Activated CD8-positive, alpha-beta T cell treated with anti-CD3 and anti-CD28 coated beads for 36 hours (primary cell): ENCODE measurements around the gene CALHM1. TPM values are rescaled to one million over a fixed set of nuclear protein-coding genes. Genes with fewer than 3 reads are reported as not detected.
"Not testable (repeated sequence)": the region's sequence is repeated elsewhere in the genome, so short reads cannot be mapped to it uniquely, and the experiment has no call there.

Experiments used
- ATAC-seq: fragments of 200-7000 bp; cut with Tn5 transposase; one replicate; pipeline ENCODE4 v1.10.0; 2021; ENCODE audit warnings: mild to moderate bottlenecking, moderate library complexity
- CTCF ChIA-PET: fragments of 350-600 bp; sonication (Branson Sonifier 250); formaldehyde crosslinking; loops from one replicate; lab custom pipeline; 2021; ENCODE audit warnings: antibody characterized with exemption; lab: Charles Lee
- POLR2A ChIA-PET: fragments of 350-600 bp; sonication (Branson Sonifier 250); formaldehyde crosslinking; loops from one replicate; lab custom pipeline; 2021; ENCODE audit warnings: antibody characterized with exemption; lab: Charles Lee
- DNase-seq: peaks from one replicate; pipeline ENCODE4 v3.0.0-alpha.2; 2020
- H3K27ac Mint-ChIP-seq: one replicate; pipeline ENCODE4 v1.8.0; 2021; ENCODE audit warnings: mild to moderate bottlenecking, mixed read lengths
- H3K27me3 Mint-ChIP-seq: one replicate; pipeline ENCODE4 v1.8.0; 2021; ENCODE audit warnings: mixed read lengths
- H3K36me3 Mint-ChIP-seq: one replicate; pipeline ENCODE4 v1.8.0; 2021; ENCODE audit warnings: low read depth, mixed read lengths
- H3K4me1 Mint-ChIP-seq: one replicate; pipeline ENCODE4 v1.8.0; 2021; ENCODE audit warnings: low read depth, mixed read lengths
- H3K4me3 Mint-ChIP-seq: one replicate; pipeline ENCODE4 v1.8.0; 2021; ENCODE audit warnings: mild to moderate bottlenecking, moderate library complexity, mixed read lengths
- H3K9me3 Mint-ChIP-seq: one replicate; pipeline ENCODE4 v1.8.0; 2021; ENCODE audit warnings: mixed read lengths
- CTCF ChIP-seq: fragments of 200-600 bp; IDR thresholded peaks from one replicate; pipeline ENCODE4 v1.8.0; 2022; ENCODE audit warnings: antibody characterized with exemption, mild to moderate bottlenecking
- intact Hi-C: fragments of 100-400 bp; cut with micrococcal nuclease; formaldehyde crosslinking; loops from one replicate; pipeline ENCODE4 v1.10.0; 2022
- total RNA-seq, 2 experiments: library from RNA; stranded (reverse); gene quantifications; one replicate each; pipeline ENCODE4 v1.2.3, GENCODE V29; 2021

CALHM1 gene
- total RNA-seq, 2 experiments from 2014 or later: not detected

GRCh38 chr10:103487410-103487708, 28.7 kb upstream of the CALHM1 start:
- DNase-seq (no peak), ATAC-seq (no peak)
- H3K4me1 Mint-ChIP-seq: peaks cover 18% of the 10 kb centered on the region
- H3K27me3 Mint-ChIP-seq: peaks cover 6% of the 10 kb centered on the region
- ChIA-PET CTCF (interaction anchor here (4.9 kb wide), 1 partner anchor 13 kb away, joined by 42 read pairs; no protein-coding TSS in a partner anchor), POLR2A (no interaction called here)
- TF ChIP-seq CTCF: no peak
- no peaks in the 10 kb centered on the region for H3K36me3 Mint-ChIP-seq
- no peak overlapping the region for H3K4me3 Mint-ChIP-seq
- no peaks in the 10 kb centered on the region for H3K9me3 Mint-ChIP-seq
- intact Hi-C loops: loop anchor here (5.0 kb wide), 1 partner anchor 35 kb away; the partner anchor contains the start of gene CALHM2
- H3K27ac Mint-ChIP-seq: no peak overlapping the region

GRCh38 chr10:103486635-103487409, 28.1 kb upstream of the CALHM1 start:
- peaks cover 21% of the 10 kb centered on the region for H3K4me1 Mint-ChIP-seq
- H3K27ac Mint-ChIP-seq, POLR2A ChIA-PET, H3K9me3 Mint-ChIP-seq, H3K4me3 Mint-ChIP-seq, H3K27me3 Mint-ChIP-seq, H3K36me3 Mint-ChIP-seq, ATAC-seq, DNase-seq: not testable (repeated sequence)
- intact Hi-C loops: loop anchor here (5.0 kb wide), 1 partner anchor 35 kb away; the partner anchor contains the start of gene CALHM2
- CTCF ChIA-PET: interaction anchor here (0.8 to 4.9 kb wide), 16 partner anchors 8 to 109 kb away, joined by 3 to 72 read pairs (median 4); partner anchors contain the start of genes CALHM2 and NEURL1

- Mint-ChIP-seq H3K27me3 (no peaks in the 10 kb centered on the region), H3K9me3 (no peaks in the 10 kb centered on the region), H3K36me3 (no peaks in the 10 kb centered on the region), H3K4me1 (peaks cover 4% of the 10 kb centered on the region), H3K27ac (no peak overlapping the region), H3K4me3 (no peak overlapping the region)
- POLR2A ChIA-PET: interaction anchor here (1.0 kb wide), 1 partner anchor 32 kb away, joined by 3 read pairs; no protein-coding TSS in a partner anchor
- intact Hi-C loops: loop anchor here (1.0 kb wide), 1 partner anchor 66 kb away; no protein-coding TSS in a partner anchor
- ATAC-seq (peak; percentile 79), DNase-seq (peak; percentile 46)
- peak; percentile 69 for TF ChIP-seq CTCF
- CTCF ChIA-PET: interaction anchor here (0.9 to 4.6 kb wide), 8 partner anchors 10 to 82 kb away, joined by 3 to 72 read pairs (median 6); partner anchors contain the start of gene CALHM2
These were observed 23.4 kb upstream of the CALHM1 start for GRCh38 chr10:103481974-103482531.

- peaks cover 4% of the 10 kb centered on the region for H3K4me1 Mint-ChIP-seq
- ATAC-seq (no peak), DNase-seq (no peak)
- H3K4me3 Mint-ChIP-seq: no peak overlapping the region
- no peaks in the 10 kb centered on the region for H3K27me3 Mint-ChIP-seq
- no peaks in the 10 kb centered on the region for H3K9me3 Mint-ChIP-seq
- H3K36me3 Mint-ChIP-seq: no peaks in the 10 kb centered on the region
- H3K27ac Mint-ChIP-seq: no peak overlapping the region
- POLR2A ChIA-PET: interaction anchor here (0.5 to 1.2 kb wide), 2 partner anchors 10 to 30 kb away, joined by 3 to 5 read pairs; no protein-coding TSS in a partner anchor
- CTCF ChIA-PET: interaction anchor here (0.8 to 2.5 kb wide), 6 partner anchors 8 to 64 kb away, joined by 3 to 18 read pairs (median 6); partner anchors contain the start of gene CALHM2
- TF ChIP-seq CTCF: no peak
- intact Hi-C loops: no loop called here
These were observed 21.8 kb upstream of the CALHM1 start for GRCh38 chr10:103480521-103480920.

GRCh38 chr10:103479135-103479534, 20.4 kb upstream of the CALHM1 start, which contains the start of gene CALHM3:
TSS of gene CALHM3 (minus strand) at chr10:103479240. CDS start at chr10:103479032, 208 bp downstream.
- H3K27me3 Mint-ChIP-seq: no peaks in the 10 kb centered on the region
- no peak for TF ChIP-seq CTCF
- DNase-seq (no peak), ATAC-seq (no peak)
- intact Hi-C loops: no loop called here
- POLR2A ChIA-PET: no interaction called here
- CTCF ChIA-PET: interaction anchor here (1.3 to 2.5 kb wide), 2 partner anchors 62 to 83 kb away, joined by 3 to 18 read pairs; partner anchors contain the start of genes ATP5MK and PDCD11
- H3K9me3 Mint-ChIP-seq: no peaks in the 10 kb centered on the region
- H3K36me3 Mint-ChIP-seq: no peaks in the 10 kb centered on the region
- H3K4me3 Mint-ChIP-seq: no peak within 1 kb of the TSS
- H3K27ac Mint-ChIP-seq: peak within 1 kb of the TSS; percentile 20
- peaks cover 4% of the 10 kb centered on the region for H3K4me1 Mint-ChIP-seq
